NCI-H146 treated with DMSO at 0.1 percent for 48 hours (cell line): ENCODE results near the gene NSMCE4A.
"Not testable (repeated sequence)": the region's sequence is repeated elsewhere in the genome, so short reads cannot be mapped to it uniquely, and the experiment has no call there.

Experiments
- DNase-seq: peaks from one replicate; lab custom pipeline; 2025; ENCODE audit not compliant: unreplicated experiment; lab: John Stamatoyannopoulos, UW

The NSMCE4A gene

GRCh38 chr10:121936295-121936694 lies 38.7 kb downstream of the NSMCE4A start:
- no peak for DNase-seq

- no peak for DNase-seq
These were observed 39.3 kb downstream of the NSMCE4A start for GRCh38 chr10:121935702-121936101.

DNA sequence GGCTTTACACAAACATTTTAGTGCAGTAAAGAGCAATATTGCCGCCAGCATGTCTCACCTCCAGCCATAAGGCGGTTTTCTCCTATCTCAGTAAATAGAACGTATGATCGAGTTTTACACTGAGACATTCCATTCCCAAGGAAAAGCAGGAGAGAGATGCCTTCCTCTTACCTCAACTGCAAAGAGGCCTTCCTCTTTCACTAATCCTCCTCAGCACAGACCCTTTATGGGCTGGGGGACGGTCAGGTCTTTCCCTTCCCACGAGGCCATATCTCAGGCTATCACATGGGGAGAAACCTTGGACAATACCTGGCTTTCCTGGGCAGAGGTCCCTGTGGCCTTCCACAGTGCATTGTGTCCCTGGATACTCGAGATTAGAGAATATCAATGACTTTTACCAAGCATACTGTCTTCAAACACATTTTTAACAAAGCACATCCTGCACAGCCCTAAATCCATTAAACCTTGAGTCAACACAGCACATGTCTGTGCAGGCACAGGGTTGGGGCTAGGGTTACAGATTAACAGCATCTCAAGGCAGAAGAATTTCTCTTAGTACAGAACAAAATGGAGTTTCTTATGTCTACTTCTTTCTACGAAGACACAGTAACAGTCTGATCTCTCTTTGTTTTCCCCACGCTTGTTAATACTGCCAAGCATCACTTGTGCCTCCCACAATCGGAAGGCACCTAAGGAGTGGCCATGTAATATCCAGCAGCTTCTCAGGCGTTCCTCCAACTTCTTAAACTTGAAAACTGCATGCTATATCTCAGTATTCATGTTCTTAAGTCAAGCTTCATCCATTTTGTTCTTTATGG lies 44.5 kb downstream of the NSMCE4A start:
- DNase-seq = peak; percentile 7

DNA sequence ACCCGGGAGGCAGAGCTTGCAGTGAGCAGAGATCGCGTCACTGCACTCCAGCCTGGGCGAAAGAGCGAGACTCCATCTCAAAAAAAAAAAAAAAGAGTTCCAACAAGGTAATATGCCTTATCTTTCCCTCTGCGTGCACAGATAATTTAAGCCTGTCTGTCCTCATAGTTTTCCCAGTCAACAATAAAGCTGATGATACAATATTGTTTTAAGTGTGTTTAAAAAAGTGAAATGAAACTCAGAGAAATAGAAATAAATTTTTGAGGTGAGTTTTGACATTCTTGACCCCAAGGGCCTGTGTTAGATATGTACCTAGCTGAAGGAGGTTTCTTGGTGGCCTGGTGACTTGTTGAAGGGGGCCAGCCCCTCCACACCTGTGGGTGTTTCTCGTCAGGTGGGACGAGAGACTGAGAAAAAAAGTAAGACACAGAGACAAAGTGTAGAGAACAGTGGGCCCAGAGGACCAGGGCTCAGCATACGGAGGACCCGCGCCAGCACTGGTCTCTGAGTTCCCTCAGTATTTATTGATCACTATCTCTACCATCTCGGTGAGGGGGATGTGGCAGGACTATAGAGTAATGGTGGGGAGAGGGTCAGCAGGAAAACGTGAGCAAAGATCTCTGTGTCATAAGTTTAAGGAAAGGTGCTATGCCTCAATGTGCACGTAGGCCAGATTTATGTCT lies 45.3 kb downstream of the NSMCE4A start:
- not testable (repeated sequence) for DNase-seq

GRCh38 chr10:121928528-121928884 lies 46.5 kb downstream of the NSMCE4A start:
- no peak for DNase-seq

- peak; percentile 92 for DNase-seq
These were observed 47.0 kb downstream of the NSMCE4A start, which contains the start of gene ATE1 for GRCh38 chr10:121927841-121928527. Gene ATE1 (minus strand): TSS chr10:121928031. CDS start chr10:121927949, 82 bp downstream.

GRCh38 chr10:121927318-121927840 lies 47.6 kb downstream of the NSMCE4A start:
- DNase-seq = peak; percentile 36

DNA sequence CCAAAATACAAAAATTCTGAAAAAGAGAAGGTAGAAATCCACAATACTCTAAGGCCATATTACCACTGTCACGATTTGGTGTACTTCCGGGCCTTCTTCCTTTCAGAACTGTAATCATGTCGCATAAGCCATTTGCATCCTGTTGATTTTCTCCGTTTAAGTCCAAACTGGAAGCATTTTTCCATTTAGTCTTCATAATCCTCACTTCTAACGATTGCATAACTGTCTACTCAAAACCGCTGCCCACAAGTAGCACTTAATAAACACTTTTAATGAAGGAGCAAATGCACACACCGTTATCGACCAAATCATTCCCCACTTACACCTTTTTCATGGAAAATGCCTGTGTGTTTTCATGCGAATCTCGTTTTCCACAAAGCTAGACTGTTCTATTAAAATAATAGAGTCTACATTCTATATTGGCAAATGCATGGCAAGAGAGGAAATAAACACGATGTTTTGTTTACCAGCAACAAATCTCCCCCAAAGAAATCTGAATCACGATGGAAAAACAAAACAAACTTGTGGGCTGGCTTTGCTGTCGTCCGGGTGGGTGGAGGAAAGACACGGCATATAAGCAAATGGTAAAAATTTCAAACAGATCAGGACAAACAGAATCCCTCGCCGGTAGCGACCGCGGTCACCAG lies 48.2 kb downstream of the NSMCE4A start:
- DNase-seq = no peak

- DNase-seq = no peak
These were observed 48.9 kb downstream of the NSMCE4A start for GRCh38 chr10:121926157-121926556.

DNA sequence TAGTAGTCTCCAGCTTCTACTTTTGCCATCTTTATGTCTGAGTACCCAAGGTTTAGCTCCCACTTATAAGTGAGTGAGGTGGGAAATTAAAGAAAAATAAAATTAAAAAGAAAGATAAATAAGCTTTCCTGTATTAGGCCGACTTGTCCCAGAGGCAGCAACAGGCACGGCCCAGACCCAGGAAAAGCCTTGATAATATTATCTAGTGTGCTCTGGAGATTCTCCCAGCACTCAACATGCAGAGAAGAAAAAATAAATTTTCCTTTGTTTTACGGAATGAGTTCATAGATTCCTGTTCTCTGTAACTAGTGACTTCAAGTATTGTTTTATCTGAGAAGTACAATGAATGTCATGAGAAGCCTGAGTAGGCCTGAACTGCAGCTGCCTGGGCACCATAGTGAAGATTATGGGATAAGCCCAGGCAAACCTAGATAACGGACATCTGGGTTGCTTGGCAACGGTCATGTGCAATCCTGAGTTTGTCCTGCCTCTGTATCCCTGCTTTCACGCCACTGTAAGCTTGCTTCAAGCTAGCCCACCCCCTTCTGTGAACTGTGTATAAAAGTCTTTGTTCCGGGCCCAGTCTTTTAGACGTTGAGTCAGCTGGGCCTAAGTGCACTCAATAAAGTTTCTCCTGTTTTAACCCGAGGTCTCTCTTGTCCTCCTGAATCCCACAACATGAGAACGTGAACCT lies 53.6 kb downstream of the NSMCE4A start:
- DNase-seq = no peak

DNA sequence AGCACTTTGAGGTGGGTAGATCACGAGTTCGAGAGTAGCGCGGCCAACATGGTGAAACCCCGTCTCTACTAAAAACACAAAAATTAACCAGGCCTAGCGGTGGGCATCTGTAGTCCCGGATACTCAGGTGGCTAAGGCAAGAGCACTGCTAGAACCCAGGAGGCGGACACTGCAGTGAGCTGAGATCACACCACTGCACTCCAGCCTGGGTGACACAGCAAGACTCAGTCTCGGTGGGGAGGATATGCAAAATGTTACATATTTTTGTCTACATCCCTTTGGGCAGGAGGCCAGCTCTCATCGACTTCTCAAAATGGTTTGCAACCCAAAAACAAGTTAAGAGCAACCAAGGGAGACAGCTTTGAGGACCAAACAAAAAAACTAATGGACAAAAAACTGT lies 55.4 kb downstream of the NSMCE4A start:
- no peak for DNase-seq

DNA sequence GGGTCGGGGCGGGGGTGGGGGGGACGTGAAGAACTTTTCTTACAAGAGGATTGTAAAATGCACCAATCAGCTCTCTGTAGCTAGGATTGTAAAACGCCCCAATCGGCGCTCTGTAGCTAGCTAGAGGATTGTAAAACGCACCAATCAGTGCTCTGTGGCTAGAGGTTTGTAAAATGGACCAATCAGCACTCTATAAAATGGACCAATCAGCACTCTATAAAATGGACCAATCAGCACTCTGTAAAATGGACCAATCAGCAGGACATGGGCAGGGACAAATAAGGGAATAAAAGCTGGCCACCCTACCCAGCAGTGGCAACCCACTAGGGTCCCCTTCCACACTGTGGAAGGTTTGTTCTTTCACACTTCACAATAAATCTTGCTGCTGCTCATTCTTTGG lies 56.2 kb downstream of the NSMCE4A start:
- not testable (repeated sequence) for DNase-seq

DNA sequence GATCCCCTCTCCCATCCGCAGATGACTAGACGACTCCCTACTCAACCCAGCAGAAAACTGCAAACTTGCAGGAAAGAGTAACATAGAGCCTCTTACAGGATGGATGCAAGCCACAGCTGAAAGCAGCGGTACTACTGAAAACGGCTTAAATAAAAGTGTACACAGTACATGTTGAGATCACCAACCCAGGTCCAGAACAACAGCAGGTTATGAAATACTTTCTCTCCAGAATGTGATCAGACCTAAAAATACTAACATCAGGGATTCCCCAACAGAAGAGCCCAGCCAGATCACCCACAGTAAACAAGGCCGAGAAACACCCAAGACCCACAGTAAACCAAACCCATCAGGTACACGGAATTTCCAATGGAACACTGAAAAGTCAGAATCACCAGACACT lies 60.4 kb downstream of the NSMCE4A start:
- DNase-seq = no peak

DNA sequence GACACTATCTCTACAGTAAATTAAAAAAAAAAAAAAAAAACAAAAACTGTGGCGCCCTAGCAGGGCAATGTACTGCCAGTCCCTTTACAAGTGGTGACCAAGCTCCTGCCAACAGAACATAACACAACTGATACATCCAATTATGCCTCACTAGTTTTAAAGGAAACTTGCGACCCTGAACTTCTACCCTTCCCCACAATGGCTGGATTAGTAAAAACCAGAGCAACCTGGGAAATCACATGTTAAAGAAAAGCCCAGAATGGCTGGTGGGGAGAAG lies 63.7 kb downstream of the NSMCE4A start:
- no peak for DNase-seq

GRCh38 chr10:121910673-121911420 lies 64.2 kb downstream of the NSMCE4A start:
- DNase-seq = no peak
